Adrenal gland (tissue), 12 donors: Measurements from ENCODE around the gene AP4M1. TPM values are rescaled to one million over a fixed set of nuclear protein-coding genes. Genes with fewer than 3 reads are reported as not detected.

Experiments
- DNase-seq, 7 donors: peaks; one replicate each; pipeline ENCODE4 v3.0.0-alpha.2; 2019 to 2020
- H3K27ac ChIP-seq, 5 donors: fragments of 200-600 bp; sonication (generic) in 4 of 5; 1 replicate in 3 of 5; 2 replicates in 2 of 5; pipeline versions ENCODE4 v1.5.1 to v1.8.0; 2016 to 2020; ENCODE audit warnings: mild to moderate bottlenecking in 1 of 5
- H3K27me3 ChIP-seq: fragments of 200-600 bp; 2 replicates; pipeline ENCODE4 v1.8.0; 2021
- H3K36me3 ChIP-seq, 2 donors: fragments of 200-600 bp; replicated peaks in 1 of 2; 1 replicate in 1 of 2; 2 replicates in 1 of 2; pipeline versions ENCODE4 v1.5.1 to v1.8.0; 2018 to 2022
- H3K4me1 ChIP-seq, 2 donors: fragments of 200-600 bp; replicated peaks in 1 of 2; 1 replicate in 1 of 2; 2 replicates in 1 of 2; pipeline versions ENCODE4 v1.5.1 to v1.8.0; 2018 to 2021
- H3K4me3 ChIP-seq, 4 donors: fragments of 200-600 bp; sonication (generic) in 3 of 4; one replicate each; pipeline ENCODE4 v1.5.1; 2016 to 2018
- H3K9me3 ChIP-seq, 3 donors: fragments of 200-600 bp; sonication (generic) in 1 of 3; replicated peaks in 1 of 3; 1 replicate in 2 of 3; 2 replicates in 1 of 3; pipeline versions ENCODE4 v1.5.1 to v1.8.0; 2016 to 2021
- CTCF ChIP-seq, 6 experiments: fragments of 450-650 bp in 4 of 6; fragments of 200-600 bp in 2 of 6; sonication (generic) in 1 of 6; IDR thresholded peaks; 1 replicate in 5 of 6; 2 replicates in 1 of 6; pipeline versions ENCODE4 v1.5.1 to v1.8.0; 2016 to 2021; ENCODE audit warnings: antibody characterized with exemption in 6 of 6, mild to moderate bottlenecking in 2 of 6, moderate library complexity in 1 of 6
- POLR2A ChIP-seq, 2 donors: fragments of 450-650 bp; IDR thresholded peaks; one replicate each; pipeline ENCODE4 v1.6.1; 2017; ENCODE audit warnings: antibody characterized with exemption in 2 of 2, mild to moderate bottlenecking in 2 of 2, moderate library complexity in 1 of 2
- WGBS, 4 donors: extraction: QIAGEN DNeasy Blood & Tissue Kit in 2 of 4; methylation state at CpG; one replicate each; pipeline versions ENCODE4 v1.1.5 to v1.1.7; 2013 to 2017; 5-methylcytosine and 5-hydroxymethylcytosine counted together
- intact Hi-C, 2 donors: fragments of 100-400 bp; cut with DNase I; formaldehyde crosslinking; loops; one replicate each; pipeline versions ENCODE4 v1.14.1 to v1.15.0; 2022 to 2023
- polyA plus RNA-seq, 3 donors: library from polyadenylated mRNA; stranded (reverse); fragments of 200-250 nt in 2 of 3; fragments of 350-450 nt in 1 of 3; fragmentation: Illumina TruSeq in 1 of 3; extraction: RNeasy Lipid Tissue Mini Kit (QIAGEN cat#74804) in 1 of 3; gene quantifications; one replicate each; pipeline ENCODE4 v1.2.3, GENCODE V29; 2013 to 2014
- total RNA-seq, 9 donors: library from RNA; depleted of rRNA in 4 of 9; stranded (reverse); fragments of >200 nt in 4 of 9; fragments of 120-200 nt in 1 of 9; fragmentation: NEBNext Ultra II Directional in 1 of 9; extraction: Animal tissue kit (Norgen Biotek cat#: 25700) in 1 of 9; gene quantifications; one replicate each; pipeline versions ENCODE4 v1.1.0 to v1.2.4, GENCODE V29; 2013 to 2023
- donor health status: healthy with polysubstance abuse.
- donor health status: Bipolar disorder and iron deficiency.
- donor health status: DM: yes; HTN: yes; CAD: no.
- donor health status: DM: no; HTN: no; CAD: no.
- donor health status: DM: no; HTN: no; CAD: no.
- donor health status: DM: yes; HTN: yes; CAD: no.

AP4M1 gene
- total and polyA plus RNA-seq, 12 donors = 9.6 to 30.1 (median 16.5) TPM

- peaks cover 0 to 72% of the 10 kb centered on the region in 2 donors for H3K36me3 ChIP-seq
- 80 to 89% (median 85%) methylated on average over 11 to 12 of the region's 12 CpGs for WGBS, 4 donors
Measured at GRCh38 chr7:100109521-100110163, 8.2 kb downstream of the AP4M1 start.

GRCh38 chr7:100111156-100111555, 9.7 kb downstream of the AP4M1 start:
- H3K27me3 ChIP-seq = no peaks in the 10 kb centered on the region
- H3K36me3 ChIP-seq = peaks cover 0 to 72% of the 10 kb centered on the region in 2 donors
- no peak overlapping the region for H3K27ac ChIP-seq
- no peak for DNase-seq
- H3K4me1 ChIP-seq = no peaks in the 10 kb centered on the region
- no peaks in the 10 kb centered on the region for H3K9me3 ChIP-seq
- TF ChIP-seq POLR2A (IDR thresholded peaks at IDR 0.05) (no peak), CTCF (IDR thresholded peaks at IDR 0.05) (no peak)
- 92 to 100% (median 95%) methylated on average over 4 to 7 of the region's 7 CpGs for WGBS, 4 donors
- intact Hi-C loops = no loop called here
- H3K4me3 ChIP-seq = no peak overlapping the region

More at GRCh38 chr7:100109521-100110163, 8.2 kb downstream of the AP4M1 start:
- TF ChIP-seq CTCF (IDR thresholded peaks at IDR 0.05) (no peak), POLR2A (IDR thresholded peaks at IDR 0.05) (no peak)
- Histone ChIP-seq H3K27me3 (no peaks in the 10 kb centered on the region), H3K9me3 (no peaks in the 10 kb centered on the region), H3K4me1 (no peaks in the 10 kb centered on the region), H3K27ac (no peak overlapping the region), H3K4me3 (no peak overlapping the region)
- intact Hi-C loops = no loop called here
- no peak for DNase-seq

- H3K27ac ChIP-seq = no peak overlapping the region
- WGBS, 4 donors = 82 to 98% (median 89%) methylated on average over 4 to 13 of the region's 13 CpGs
- H3K9me3 ChIP-seq = no peaks in the 10 kb centered on the region
- TF ChIP-seq CTCF (IDR thresholded peaks at IDR 0.05) (no peak), POLR2A (IDR thresholded peaks at IDR 0.05) (no peak)
- H3K36me3 ChIP-seq = peaks cover 0 to 65% of the 10 kb centered on the region in 2 donors
- intact Hi-C loops = no loop called here
- H3K4me1 ChIP-seq = no peaks in the 10 kb centered on the region
- H3K27me3 ChIP-seq = no peaks in the 10 kb centered on the region
- no peak for DNase-seq
- no peak overlapping the region for H3K4me3 ChIP-seq
Measured at GRCh38 chr7:100111914-100112313, 10.5 kb downstream of the AP4M1 start.

GRCh38 chr7:100115026-100115425, 13.6 kb downstream of the AP4M1 start:
- WGBS, 4 donors = 90 to 96% (median 92%) methylated on average over 7 of the region's 7 CpGs
- H3K4me3 ChIP-seq = no peak overlapping the region
- no peak for DNase-seq
- H3K9me3 ChIP-seq = no peaks in the 10 kb centered on the region
- peaks cover 0 to 37% of the 10 kb centered on the region in 2 donors for H3K36me3 ChIP-seq
- H3K4me1 ChIP-seq = peaks cover 7% of the 10 kb centered on the region in 2 donors
- intact Hi-C loops = no loop called here
- TF ChIP-seq CTCF (IDR thresholded peaks at IDR 0.05) = no peak
- TF ChIP-seq POLR2A (IDR thresholded peaks at IDR 0.05) = no peak
- no peak overlapping the region for H3K27ac ChIP-seq
- H3K27me3 ChIP-seq = no peaks in the 10 kb centered on the region
